RWPE1 (cell line): Measurements from ENCODE around the gene TBC1D1.

Experiments used
- CTCF ChIA-PET: fragments of 350-600 bp; sonication (Branson Sonifier 250); formaldehyde crosslinking; extraction: SDS; loops from one replicate; lab custom pipeline; 2021; lab: Yijun Ruan, JAX
- POLR2A ChIA-PET: fragments of 400-600 bp; formaldehyde crosslinking; extraction: SDS; loops from one replicate; lab custom pipeline; 2020; ENCODE audit warnings: antibody characterized with exemption; ENCODE audit not compliant: low non-redundant PET; lab: Yijun Ruan, JAX
- DNase-seq: peaks from one replicate; pipeline ENCODE4 v3.0.0; 2012; ENCODE audit warnings: low spot score
- H3K27ac ChIP-seq: fragments of 450-650 bp; 2 replicates; pipeline ENCODE4 v1.5.1; 2017
- TF ChIP-seq, protein P1 (sequence below): fragments of 450-650 bp; conservative IDR thresholded peaks from 2 replicates; pipeline ENCODE4 v1.5.1; 2017; ENCODE audit warnings: low read depth, mild to moderate bottlenecking

TBC1D1 gene

DNA sequence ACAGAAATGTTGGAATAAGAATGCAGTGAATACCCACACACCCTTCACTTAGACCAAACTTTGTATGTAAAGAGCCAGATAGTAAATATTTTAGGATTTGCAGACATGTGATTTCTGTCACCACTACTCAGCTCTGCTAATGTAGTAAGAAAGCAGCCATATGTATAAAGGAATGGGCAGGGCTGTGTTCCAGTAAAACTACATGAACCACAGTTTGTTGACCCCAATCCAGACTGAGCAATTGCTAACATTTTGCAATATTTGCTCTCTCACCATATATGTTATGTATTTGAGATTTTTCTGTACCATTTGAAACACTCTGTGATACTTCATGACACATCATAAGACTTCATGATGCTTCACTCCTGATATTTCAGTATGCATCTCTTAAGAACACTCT, 32.0 kb upstream of the TBC1D1 start:
- no peak for DNase-seq
- no peak overlapping the region for H3K27ac ChIP-seq
- CTCF ChIA-PET: no interaction called here
- POLR2A ChIA-PET: no interaction called here
- TF ChIP-seq, protein P1, sequence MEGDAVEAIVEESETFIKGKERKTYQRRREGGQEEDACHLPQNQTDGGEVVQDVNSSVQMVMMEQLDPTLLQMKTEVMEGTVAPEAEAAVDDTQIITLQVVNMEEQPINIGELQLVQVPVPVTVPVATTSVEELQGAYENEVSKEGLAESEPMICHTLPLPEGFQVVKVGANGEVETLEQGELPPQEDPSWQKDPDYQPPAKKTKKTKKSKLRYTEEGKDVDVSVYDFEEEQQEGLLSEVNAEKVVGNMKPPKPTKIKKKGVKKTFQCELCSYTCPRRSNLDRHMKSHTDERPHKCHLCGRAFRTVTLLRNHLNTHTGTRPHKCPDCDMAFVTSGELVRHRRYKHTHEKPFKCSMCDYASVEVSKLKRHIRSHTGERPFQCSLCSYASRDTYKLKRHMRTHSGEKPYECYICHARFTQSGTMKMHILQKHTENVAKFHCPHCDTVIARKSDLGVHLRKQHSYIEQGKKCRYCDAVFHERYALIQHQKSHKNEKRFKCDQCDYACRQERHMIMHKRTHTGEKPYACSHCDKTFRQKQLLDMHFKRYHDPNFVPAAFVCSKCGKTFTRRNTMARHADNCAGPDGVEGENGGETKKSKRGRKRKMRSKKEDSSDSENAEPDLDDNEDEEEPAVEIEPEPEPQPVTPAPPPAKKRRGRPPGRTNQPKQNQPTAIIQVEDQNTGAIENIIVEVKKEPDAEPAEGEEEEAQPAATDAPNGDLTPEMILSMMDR: no peak

- POLR2A ChIA-PET: no interaction called here
- TF ChIP-seq, protein P1: no peak
- no peak overlapping the region for H3K27ac ChIP-seq
- CTCF ChIA-PET: interaction anchor here (0.5 kb wide), 2 partner anchors 14 to 1582 kb away, joined by 3 to 5 read pairs; no protein-coding TSS in a partner anchor
- no peak for DNase-seq
Measured at GRCh38 chr4:37860266-37860665, 30.6 kb upstream of the TBC1D1 start.

DNA sequence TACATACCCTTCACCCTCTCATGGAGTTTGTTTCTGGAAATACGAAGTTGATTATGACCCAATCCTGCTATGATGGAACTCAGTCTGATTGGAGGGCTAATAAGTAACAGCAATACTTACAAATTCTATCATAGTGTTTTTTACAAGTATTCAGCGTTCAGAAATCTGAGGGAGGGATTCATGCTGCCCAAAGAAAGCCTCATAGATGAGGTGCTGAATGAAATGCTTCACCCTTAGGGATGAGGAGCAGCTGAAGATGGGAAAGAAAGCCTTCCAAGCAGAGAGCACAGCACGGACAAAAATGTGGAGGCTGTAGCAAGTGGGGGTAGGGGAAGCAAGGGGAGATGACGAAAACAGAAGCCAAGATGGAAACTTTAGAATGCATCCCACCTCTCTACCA, 27.9 kb upstream of the TBC1D1 start:
- CTCF ChIA-PET: no interaction called here
- TF ChIP-seq, protein P1: no peak
- POLR2A ChIA-PET: no interaction called here
- H3K27ac ChIP-seq: no peak overlapping the region
- DNase-seq: no peak

DNA sequence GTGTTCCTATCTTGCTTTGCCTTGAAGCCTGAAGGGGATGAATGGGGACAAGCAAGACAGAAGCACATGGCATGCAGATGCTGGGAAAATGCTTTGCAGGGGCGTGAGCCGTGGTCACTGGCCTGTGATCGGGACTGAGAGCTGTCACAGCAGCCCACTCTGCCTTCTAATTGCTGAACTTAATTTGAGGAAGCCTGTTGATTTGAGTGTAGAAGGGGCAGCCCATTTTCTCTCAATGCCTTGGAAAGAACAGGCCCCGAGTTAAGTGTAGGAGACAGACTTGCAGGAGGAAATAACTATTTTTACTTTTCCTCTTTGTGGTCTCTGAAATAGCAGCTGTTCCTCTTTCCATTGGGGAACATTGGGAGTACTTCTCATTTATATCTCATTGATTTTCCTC, 26.1 kb upstream of the TBC1D1 start:
- no peak overlapping the region for H3K27ac ChIP-seq
- ChIA-PET POLR2A (no interaction called here), CTCF (no interaction called here)
- no peak for DNase-seq
- TF ChIP-seq, protein P1: no peak

- DNase-seq: no peak
- CTCF ChIA-PET: no interaction called here
- POLR2A ChIA-PET: no interaction called here
- TF ChIP-seq, protein P1: no peak
- no peak overlapping the region for H3K27ac ChIP-seq
Measured at GRCh38 chr4:37865450-37865849, 25.4 kb upstream of the TBC1D1 start.

- no peak for DNase-seq
- POLR2A ChIA-PET: no interaction called here
- CTCF ChIA-PET: no interaction called here
Measured at GRCh38 chr4:37867102-37867501, 23.8 kb upstream of the TBC1D1 start.

More at GRCh38 chr4:37867102-37867501, 23.8 kb upstream of the TBC1D1 start:
- H3K27ac ChIP-seq: no peak overlapping the region
- TF ChIP-seq, protein P1: no peak
